Keratinocyte (primary cell): ENCODE data around the gene KCNK5. TPM values are rescaled to one million over a fixed set of nuclear protein-coding genes. Genes with fewer than 3 reads are reported as not detected.

Experiments used
- DNase-seq: peaks from one replicate; pipeline ENCODE4 v3.0.0-alpha.2; 2011; ENCODE audit warnings: low read depth, missing footprints, low spot score
- FAIRE-seq: peaks from 2 replicates; lab custom pipeline; 2011; peaks lifted over from hg19 to GRCh38; lab: Jason Lieb, UNC
- H2AFZ ChIP-seq: 2 replicates; pipeline ENCODE4 v1.6.0; 2012; ENCODE audit warnings: low read length, control low read depth, inconsistent platforms; ENCODE audit not compliant: control insufficient read depth
- H3K27ac ChIP-seq: 2 replicates; pipeline ENCODE4 v1.5.1; 2011; ENCODE audit warnings: low read length; ENCODE audit not compliant: control insufficient read depth, insufficient read depth
- H3K27me3 ChIP-seq: 3 replicates; pipeline ENCODE4 v1.6.0; 2011; ENCODE audit warnings: low read length; ENCODE audit not compliant: control insufficient read depth, insufficient read depth; ENCODE audit errors: extremely low read depth
- H3K36me3 ChIP-seq, 2 experiments: 2 replicates in 1 of 2; 3 replicates in 1 of 2; pipeline ENCODE4 v1.5.1; 2011; ENCODE audit warnings: low read length in 2 of 2, mild to moderate bottlenecking in 1 of 2; ENCODE audit not compliant: control insufficient read depth in 2 of 2, insufficient read depth in 2 of 2; ENCODE audit errors: extremely low read depth in 1 of 2
- H3K4me1 ChIP-seq: 3 replicates; pipeline ENCODE4 v1.5.1; 2011; ENCODE audit warnings: low read length; ENCODE audit not compliant: control insufficient read depth, insufficient read depth; ENCODE audit errors: extremely low read depth
- H3K4me2 ChIP-seq: 3 replicates; pipeline ENCODE4 v1.6.0; 2011; ENCODE audit warnings: low read depth, low read length; ENCODE audit not compliant: control insufficient read depth, insufficient read depth; ENCODE audit errors: extremely low read depth
- H3K4me3 ChIP-seq, 3 experiments: fragments of 200-600 bp in 1 of 3; sonication (generic) in 1 of 3; 2 replicates in 2 of 3; 3 replicates in 1 of 3; pipeline ENCODE4 v1.5.1; 2011 to 2016; ENCODE audit warnings: low read length in 3 of 3, mild to moderate bottlenecking in 3 of 3, control low read depth in 2 of 3, inconsistent platforms in 1 of 3, low read depth in 1 of 3, mixed read lengths in 1 of 3, mixed run types in 1 of 3, moderate library complexity in 1 of 3; ENCODE audit not compliant: control insufficient read depth in 2 of 3, insufficient read depth in 2 of 3; ENCODE audit errors: extremely low read depth in 1 of 3
- H3K79me2 ChIP-seq: 2 replicates; pipeline ENCODE4 v1.6.0; 2012; ENCODE audit warnings: low read length; ENCODE audit not compliant: control insufficient read depth, insufficient read depth
- H3K9ac ChIP-seq: 3 replicates; pipeline ENCODE4 v1.6.0; 2011; ENCODE audit warnings: low read length; ENCODE audit not compliant: control insufficient read depth, insufficient read depth; ENCODE audit errors: extremely low read depth
- H3K9me1 ChIP-seq: 3 replicates; pipeline ENCODE4 v1.6.0; 2011; ENCODE audit warnings: low read length; ENCODE audit not compliant: control insufficient read depth, insufficient read depth; ENCODE audit errors: extremely low read depth
- H3K9me3 ChIP-seq: 2 replicates; pipeline ENCODE4 v1.5.1; 2012; ENCODE audit warnings: low read depth, low read length; ENCODE audit not compliant: control insufficient read depth
- H4K20me1 ChIP-seq: 3 replicates; pipeline ENCODE4 v1.6.0; 2011; ENCODE audit warnings: low read length; ENCODE audit not compliant: control insufficient read depth, insufficient read depth; ENCODE audit errors: extremely low read depth
- CTCF ChIP-seq, 3 experiments: IDR thresholded peaks in 1 of 3; conservative IDR thresholded peaks in 1 of 3; optimal IDR thresholded peaks in 1 of 3; 2 replicates in 2 of 3; 3 replicates in 1 of 3; pipeline versions ENCODE3 to v1.5.1; 2011; ENCODE audit warnings: low read length in 3 of 3, mild to moderate bottlenecking in 3 of 3, moderate library complexity in 2 of 3, control low read depth in 1 of 3, inconsistent platforms in 1 of 3; ENCODE audit not compliant: insufficient read depth in 2 of 3; ENCODE audit errors: extremely low read depth in 1 of 3
- EZH2 ChIP-seq: IDR thresholded peaks from one replicate; pipeline ENCODE4 v1.6.1; 2012; ENCODE audit warnings: inconsistent platforms, mild to moderate bottlenecking, low read length, moderate library complexity
- dilution Hi-C: fragments of 300-500 bp; cut with MboI; formaldehyde crosslinking; loops from one replicate; pipeline ENCODE4 v1.7.0; 2020; ENCODE audit warnings: low sequenced_read_pairs; ENCODE audit not compliant: extremely low pct_ligation_motif_present
- polyA plus RNA-seq, 5 experiments: library from polyadenylated mRNA; depleted of rRNA in 3 of 5; stranded (reverse) in 3 of 5; stranded (forward) in 1 of 5; unstranded in 1 of 5; fragments of >200 nt; gene quantifications; 1 replicate in 1 of 5; 2 replicates in 3 of 5; 3 replicates in 1 of 5; pipeline versions ENCODE4 v1.2.1 to v1.2.3, GENCODE V29; 2011 to 2012; ENCODE audit warnings: missing spikeins in 2 of 5, low read depth in 1 of 5, low replicate concordance in 1 of 5

KCNK5 gene
- polyA plus RNA-seq, 1 donor (not counting 4 experiments of a cell fraction or from before 2014, with no cell fraction given) = not detected

- Histone ChIP-seq H3K9me1 (no peaks in the 10 kb centered on the region), H3K27me3 (peaks cover 6% of the 10 kb centered on the region), H3K4me1 (no peaks in the 10 kb centered on the region), H3K9me3 (no peaks in the 10 kb centered on the region), H3K4me2 (no peak overlapping the region), H3K79me2 (no peaks in the 10 kb centered on the region), H2AFZ (no peak overlapping the region), H3K36me3 (no peaks in the 10 kb centered on the region), H4K20me1 (no peaks in the 10 kb centered on the region), H3K4me3 (no peak overlapping the region), H3K27ac (no peak overlapping the region), H3K9ac (no peak overlapping the region)
- dilution Hi-C loops = no loop called here
- no peak for DNase-seq
- TF ChIP-seq EZH2 = no peak
- FAIRE-seq = no peak
Observed at GRCh38 chr6:39268721-39269120, 39.4 kb upstream of the KCNK5 start.

- H2AFZ ChIP-seq = no peak overlapping the region
- TF ChIP-seq EZH2 = no peak
- no peak for TF ChIP-seq CTCF (optimal IDR thresholded peaks at IDR 0.05 in 1 of 3, IDR thresholded peaks at IDR 0.05 in 1 of 3, conservative IDR thresholded peaks at IDR 0.05 in 1 of 3; ENCODE audit: extremely low read depth in 1 of 3, insufficient read depth in 2 of 3, low read length in 3 of 3)
- dilution Hi-C loops = no loop called here
Observed at GRCh38 chr6:39268171-39268570, 38.9 kb upstream of the KCNK5 start.

GRCh38 chr6:39266782-39267355 is 37.6 kb upstream of the KCNK5 start:
- Histone ChIP-seq H3K4me3 (no peak overlapping the region), H3K36me3 (no peaks in the 10 kb centered on the region), H3K9ac (no peak overlapping the region), H4K20me1 (no peaks in the 10 kb centered on the region), H3K27ac (no peak overlapping the region), H2AFZ (no peak overlapping the region), H3K9me1 (no peaks in the 10 kb centered on the region), H3K4me2 (no peak overlapping the region), H3K79me2 (no peaks in the 10 kb centered on the region), H3K27me3 (peaks cover 6% of the 10 kb centered on the region), H3K9me3 (no peaks in the 10 kb centered on the region), H3K4me1 (no peaks in the 10 kb centered on the region)
- TF ChIP-seq EZH2 (no peak), CTCF (optimal IDR thresholded peaks at IDR 0.05 in 1 of 3, IDR thresholded peaks at IDR 0.05 in 1 of 3, conservative IDR thresholded peaks at IDR 0.05 in 1 of 3; ENCODE audit: extremely low read depth in 1 of 3, insufficient read depth in 2 of 3, low read length in 3 of 3) (no peak)
- DNase-seq (no peak), FAIRE-seq (no peak)
- dilution Hi-C loops = no loop called here

More at GRCh38 chr6:39268171-39268570, 38.9 kb upstream of the KCNK5 start:
- H3K4me3 ChIP-seq = no peak overlapping the region
- H3K9me3 ChIP-seq = no peaks in the 10 kb centered on the region
- H3K9me1 ChIP-seq = no peaks in the 10 kb centered on the region
- no peaks in the 10 kb centered on the region for H3K36me3 ChIP-seq
- H3K79me2 ChIP-seq = no peaks in the 10 kb centered on the region
- FAIRE-seq (no peak), DNase-seq (no peak)
- no peaks in the 10 kb centered on the region for H4K20me1 ChIP-seq
- peaks cover 6% of the 10 kb centered on the region for H3K27me3 ChIP-seq
- H3K4me2 ChIP-seq = no peak overlapping the region
- no peak overlapping the region for H3K27ac ChIP-seq
- H3K4me1 ChIP-seq = no peaks in the 10 kb centered on the region
- H3K9ac ChIP-seq = no peak overlapping the region
